SK-N-SH (cell line): ENCODE measurements around the gene GRM8. TPM values are rescaled to one million over a fixed set of nuclear protein-coding genes. Genes with fewer than 3 reads are reported as not detected.
A peak's percentile ranks its signal among the peaks of the same experiment; 100 is the strongest.

Experiments
- CTCF ChIA-PET: fragments of 300-600, 350-600 bp; formaldehyde crosslinking; extraction: SDS; loops from one replicate; lab custom pipeline; 2021; lab: Yijun Ruan, JAX
- POLR2A ChIA-PET: fragments of 350-600 bp; sonication (Branson Sonifier 250); formaldehyde crosslinking; extraction: SDS; loops from one replicate; lab custom pipeline; 2020; ENCODE audit warnings: antibody characterized with exemption, inconsistent platforms; lab: Yijun Ruan, JAX
- DNase-seq: peaks from one replicate; pipeline ENCODE4 v3.0.0; 2012
- H2AFZ ChIP-seq: fragments of 200-600 bp; sonication (generic); 2 replicates; pipeline ENCODE4 v1.8.1; 2016; ENCODE audit warnings: antibody characterized with exemption, mild to moderate bottlenecking, low read depth
- H3F3A ChIP-seq: fragments of 200-600 bp; sonication (generic); replicated peaks from 2 replicates; pipeline ENCODE3; 2016; ENCODE audit warnings: antibody characterized with exemption, mild to moderate bottlenecking; ENCODE audit not compliant: insufficient read depth
- H3K27ac ChIP-seq, 2 experiments: fragments of 200-500 bp in 1 of 2; fragments of 200-600 bp in 1 of 2; sonication (Bioruptor generic) in 1 of 2; sonication (generic), shearing (Covaris generic) in 1 of 2; 2 replicates each; pipeline versions ENCODE4 v1.5.1 to v1.6.1; 2014 to 2016; ENCODE audit warnings: low read depth in 2 of 2, inconsistent platforms in 1 of 2, low read length in 1 of 2, mild to moderate bottlenecking in 1 of 2, mixed read lengths in 1 of 2
- H3K27me3 ChIP-seq: fragments of 200-600 bp; sonication (generic), shearing (Covaris generic); 2 replicates; pipeline ENCODE4 v1.6.1; 2016; ENCODE audit warnings: mixed run types; ENCODE audit not compliant: insufficient read depth
- H3K36me3 ChIP-seq, 2 experiments: fragments of 200-500 bp in 1 of 2; fragments of 200-600 bp in 1 of 2; sonication (Bioruptor generic) in 1 of 2; sonication (generic) in 1 of 2; replicated peaks in 1 of 2; 2 replicates each; pipeline versions ENCODE3 to v1.5.1; 2014 to 2016; ENCODE audit warnings: low read length in 1 of 2, mild to moderate bottlenecking in 1 of 2; ENCODE audit not compliant: insufficient read depth in 2 of 2, control insufficient read depth in 1 of 2
- H3K4me1 ChIP-seq, 2 experiments: fragments of 200-500 bp in 1 of 2; fragments of 200-600 bp in 1 of 2; sonication (Bioruptor generic) in 1 of 2; sonication (generic), shearing (Covaris generic) in 1 of 2; 2 replicates each; pipeline versions ENCODE4 v1.5.1 to v1.6.1; 2014 to 2016; ENCODE audit warnings: low read depth in 1 of 2, low read length in 1 of 2, mixed run types in 1 of 2; ENCODE audit not compliant: insufficient read depth in 2 of 2, control insufficient read depth in 1 of 2
- H3K4me2 ChIP-seq: fragments of 200-600 bp; sonication (generic), shearing (Covaris generic); 2 replicates; pipeline ENCODE4 v1.6.1; 2017; ENCODE audit warnings: mixed run types
- H3K4me3 ChIP-seq, 2 experiments: fragments of 200-500 bp in 1 of 2; fragments of 200-600 bp in 1 of 2; sonication (Bioruptor generic) in 1 of 2; sonication (generic), shearing (Covaris generic) in 1 of 2; 2 replicates each; pipeline versions ENCODE4 v1.5.1 to v1.8.1; 2014 to 2016; ENCODE audit warnings: low read depth in 2 of 2, inconsistent platforms in 1 of 2, low read length in 1 of 2, mild to moderate bottlenecking in 1 of 2, mixed read lengths in 1 of 2, moderate library complexity in 1 of 2
- H3K79me2 ChIP-seq: fragments of 200-600 bp; sonication (generic); 2 replicates; pipeline ENCODE4 v1.8.1; 2017; ENCODE audit warnings: mild to moderate bottlenecking; ENCODE audit not compliant: insufficient read depth
- H3K9ac ChIP-seq: fragments of 200-600 bp; sonication (generic); 2 replicates; pipeline ENCODE4 v1.6.1; 2017; ENCODE audit warnings: mixed run types
- H3K9me2 ChIP-seq: fragments of 200-600 bp; sonication (generic); 2 replicates; pipeline ENCODE4 v1.6.1; 2017; ENCODE audit warnings: mixed run types
- H3K9me3 ChIP-seq: fragments of 200-600 bp; sonication (generic); 2 replicates; pipeline ENCODE4 v1.6.1; 2017; ENCODE audit warnings: mixed run types, mild to moderate bottlenecking, moderate library complexity
- H4K20me1 ChIP-seq: fragments of 200-600 bp; sonication (generic); 2 replicates; pipeline ENCODE4 v1.6.1; 2017; ENCODE audit warnings: mild to moderate bottlenecking, mixed run types; ENCODE audit not compliant: insufficient read depth
- ELF1 ChIP-seq: IDR thresholded peaks from 2 replicates; pipeline ENCODE4 v1.4.0; 2012
- EP300 ChIP-seq, 2 experiments: IDR thresholded peaks; 2 replicates each; pipeline versions ENCODE4 v1.4.0 to v1.6.1; 2012; ENCODE audit warnings: borderline replicate concordance in 1 of 2, low read depth in 1 of 2, low read length in 1 of 2
- EZH2phosphoT487 ChIP-seq: fragments of 200-600 bp; sonication (generic); IDR thresholded peaks from 2 replicates; pipeline ENCODE4 v1.6.1; 2017; ENCODE audit warnings: low read depth, mixed run types, mild to moderate bottlenecking, antibody characterized with exemption, moderate library complexity, borderline replicate concordance
- FOSL2 ChIP-seq: IDR thresholded peaks from 2 replicates; pipeline ENCODE4 v1.4.0; 2012; ENCODE audit warnings: low read depth, mild to moderate bottlenecking, moderate library complexity, borderline replicate concordance
- FOXJ3 ChIP-seq: sonication (generic); formaldehyde crosslinking; IDR thresholded peaks from 2 replicates; pipeline ENCODE4 v1.5.1; 2020; ENCODE audit warnings: mild to moderate bottlenecking, missing genetic modification reagents
- GABPA ChIP-seq: IDR thresholded peaks from 2 replicates; pipeline ENCODE4 v1.4.0; 2012; ENCODE audit warnings: low read depth, mild to moderate bottlenecking
- GATA2 ChIP-seq: sonication (generic); formaldehyde crosslinking; IDR thresholded peaks from 2 replicates; pipeline ENCODE4 v1.5.0; 2020; ENCODE audit warnings: mild to moderate bottlenecking, missing genetic modification reagents
- JUND ChIP-seq: IDR thresholded peaks from 2 replicates; pipeline ENCODE4 v1.4.0; 2012
- MXI1 ChIP-seq: IDR thresholded peaks from 2 replicates; pipeline ENCODE4 v1.6.1; 2012; ENCODE audit warnings: mild to moderate bottlenecking, low read depth, low read length, improper control_type of control experiment
- NFIC ChIP-seq: IDR thresholded peaks from 2 replicates; pipeline ENCODE4 v1.4.0; 2012; ENCODE audit warnings: borderline replicate concordance
- NRF1 ChIP-seq: IDR thresholded peaks from 2 replicates; pipeline ENCODE4 v1.6.1; 2012; ENCODE audit warnings: low read depth, mild to moderate bottlenecking, low read length
- RAD21 ChIP-seq: IDR thresholded peaks from 2 replicates; pipeline ENCODE4 v1.6.1; 2012; ENCODE audit warnings: mild to moderate bottlenecking, low read length
- RFX5 ChIP-seq: IDR thresholded peaks from 2 replicates; pipeline ENCODE4 v1.6.1; 2012; ENCODE audit warnings: mild to moderate bottlenecking, improper control_type of control experiment, low read length
- SIN3A ChIP-seq: IDR thresholded peaks from 2 replicates; pipeline ENCODE4 v1.6.1; 2012; ENCODE audit warnings: low read depth, mild to moderate bottlenecking, low read length, moderate library complexity, borderline replicate concordance
- TAF1 ChIP-seq: IDR thresholded peaks from 2 replicates; pipeline ENCODE4 v1.6.1; 2012; ENCODE audit warnings: low read depth, mild to moderate bottlenecking, low read length, moderate library complexity, borderline replicate concordance
- TCF12 ChIP-seq: IDR thresholded peaks from 2 replicates; pipeline ENCODE4 v1.4.0; 2012
- polyA plus RNA-seq, 3 experiments: library from polyadenylated mRNA; depleted of rRNA; stranded (reverse); fragments of >200 nt; gene quantifications; 2 replicates each; pipeline ENCODE4 v1.2.3, GENCODE V29; 2012
- TF ChIP-seq, protein P1 (sequence below): IDR thresholded peaks from 2 replicates; pipeline ENCODE4 v1.6.1; 2012; ENCODE audit warnings: mild to moderate bottlenecking, low read depth, low read length, moderate library complexity
- TF ChIP-seq, protein P2 (sequence below): fragments of 150-350 bp; IDR thresholded peaks from 2 replicates; pipeline ENCODE4 v1.6.1; 2017; ENCODE audit warnings: antibody characterized with exemption, low read length, low read depth, borderline replicate concordance
- TF ChIP-seq, protein P3 (sequence below): IDR thresholded peaks from 2 replicates; pipeline ENCODE4; 2012
- TF ChIP-seq, protein P4 (sequence below): fragments of 150-350 bp; IDR thresholded peaks from 2 replicates; pipeline ENCODE4 v1.6.1; 2016; ENCODE audit warnings: mild to moderate bottlenecking, low read depth, low read length

The GRM8 gene
- polyA plus RNA-seq, 1 of the 3 experiments (the other 2 are of a cell fraction): 0.10 TPM

DNA sequence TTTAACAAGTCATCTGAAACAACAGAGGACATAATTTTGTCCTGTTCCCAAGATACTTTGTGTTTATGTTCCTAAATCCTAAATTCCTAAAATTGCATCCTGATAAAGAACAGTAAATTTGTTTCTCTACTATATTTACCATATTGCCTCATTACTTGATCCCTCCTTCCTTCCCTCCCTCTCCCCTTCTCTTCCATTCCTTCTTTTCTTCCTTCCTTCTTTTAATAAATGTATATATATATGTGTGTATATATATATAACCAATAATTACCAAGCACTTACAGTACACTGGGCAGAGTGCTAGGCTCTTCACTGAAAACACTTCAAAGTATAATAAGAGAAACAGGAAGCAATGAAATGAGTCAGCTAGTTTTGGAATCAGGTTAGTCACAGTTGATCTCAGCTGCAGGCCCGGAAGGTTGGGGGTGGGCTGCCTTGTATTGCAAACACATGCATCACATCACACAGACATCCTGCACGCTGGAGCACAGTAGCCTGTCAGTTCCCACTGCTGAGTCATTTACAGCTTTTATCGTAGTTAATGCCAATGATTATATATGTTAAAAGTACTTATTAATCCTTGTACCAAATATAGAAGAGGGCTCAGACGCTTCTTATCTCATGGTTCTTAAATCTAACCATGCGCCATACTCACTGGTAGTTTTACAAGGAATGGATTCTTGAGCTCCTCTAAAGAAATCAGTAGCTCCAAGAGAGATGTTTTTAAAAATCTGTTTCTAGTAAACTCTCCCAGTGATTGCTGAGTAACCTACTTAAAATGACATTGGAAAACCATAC, 551.7 kb downstream of the GRM8 start (continued):
- peak; percentile 93 for TF ChIP-seq SIN3A
- TF ChIP-seq, protein P1, sequence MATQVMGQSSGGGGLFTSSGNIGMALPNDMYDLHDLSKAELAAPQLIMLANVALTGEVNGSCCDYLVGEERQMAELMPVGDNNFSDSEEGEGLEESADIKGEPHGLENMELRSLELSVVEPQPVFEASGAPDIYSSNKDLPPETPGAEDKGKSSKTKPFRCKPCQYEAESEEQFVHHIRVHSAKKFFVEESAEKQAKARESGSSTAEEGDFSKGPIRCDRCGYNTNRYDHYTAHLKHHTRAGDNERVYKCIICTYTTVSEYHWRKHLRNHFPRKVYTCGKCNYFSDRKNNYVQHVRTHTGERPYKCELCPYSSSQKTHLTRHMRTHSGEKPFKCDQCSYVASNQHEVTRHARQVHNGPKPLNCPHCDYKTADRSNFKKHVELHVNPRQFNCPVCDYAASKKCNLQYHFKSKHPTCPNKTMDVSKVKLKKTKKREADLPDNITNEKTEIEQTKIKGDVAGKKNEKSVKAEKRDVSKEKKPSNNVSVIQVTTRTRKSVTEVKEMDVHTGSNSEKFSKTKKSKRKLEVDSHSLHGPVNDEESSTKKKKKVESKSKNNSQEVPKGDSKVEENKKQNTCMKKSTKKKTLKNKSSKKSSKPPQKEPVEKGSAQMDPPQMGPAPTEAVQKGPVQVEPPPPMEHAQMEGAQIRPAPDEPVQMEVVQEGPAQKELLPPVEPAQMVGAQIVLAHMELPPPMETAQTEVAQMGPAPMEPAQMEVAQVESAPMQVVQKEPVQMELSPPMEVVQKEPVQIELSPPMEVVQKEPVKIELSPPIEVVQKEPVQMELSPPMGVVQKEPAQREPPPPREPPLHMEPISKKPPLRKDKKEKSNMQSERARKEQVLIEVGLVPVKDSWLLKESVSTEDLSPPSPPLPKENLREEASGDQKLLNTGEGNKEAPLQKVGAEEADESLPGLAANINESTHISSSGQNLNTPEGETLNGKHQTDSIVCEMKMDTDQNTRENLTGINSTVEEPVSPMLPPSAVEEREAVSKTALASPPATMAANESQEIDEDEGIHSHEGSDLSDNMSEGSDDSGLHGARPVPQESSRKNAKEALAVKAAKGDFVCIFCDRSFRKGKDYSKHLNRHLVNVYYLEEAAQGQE: peak; percentile 48; the same call in 1 of the 2 replicates
- peak; percentile 80 for TF ChIP-seq ELF1
- TF ChIP-seq EP300 (IDR thresholded peaks at IDR 0.05; ENCODE audit: borderline replicate concordance in 1 of 2, low read depth in 1 of 2, low read length in 1 of 2): peak; percentile 90 to 93

DNA sequence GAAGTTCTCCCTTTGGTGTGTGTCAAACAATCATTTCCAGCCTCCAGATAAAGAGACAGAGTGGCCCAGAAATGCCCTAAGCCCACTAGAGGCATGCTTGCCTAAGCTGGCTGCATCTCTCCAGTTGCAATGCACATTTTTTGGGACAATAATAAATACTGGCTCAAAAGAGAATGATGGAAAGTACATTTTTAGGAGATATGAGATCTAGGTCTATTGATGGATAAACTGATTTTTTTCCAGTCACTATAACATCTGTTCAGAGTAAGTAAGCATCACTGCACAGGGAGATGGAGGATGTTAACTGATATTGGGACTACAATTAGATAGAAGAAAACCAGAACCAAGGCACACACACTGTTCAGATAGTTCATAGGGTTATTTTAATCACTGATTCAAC, 553.0 kb downstream of the GRM8 start:
- peaks cover 22 to 44% of the 10 kb centered on the region in 2 experiments for H3K4me1 ChIP-seq
- H4K20me1 ChIP-seq: no peaks in the 10 kb centered on the region
- DNase-seq: peak; percentile 40
- CTCF ChIA-PET: interaction anchor here (1.0 to 2.2 kb wide), 3 partner anchors 9 to 91 kb away, joined by 3 to 9 read pairs (median 7); no protein-coding TSS in a partner anchor
- POLR2A ChIA-PET: no interaction called here
- no peaks in the 10 kb centered on the region for H3K9me2 ChIP-seq
- no peaks in the 10 kb centered on the region for H3K27me3 ChIP-seq
- no peaks in the 10 kb centered on the region for H3K9me3 ChIP-seq
- no peaks in the 10 kb centered on the region for H3K36me3 ChIP-seq
- H3K79me2 ChIP-seq: no peaks in the 10 kb centered on the region
- H3K4me2 ChIP-seq: no peak overlapping the region
- peaks cover 14% of the 10 kb centered on the region for H3F3A ChIP-seq
- no peak overlapping the region for H3K9ac ChIP-seq
- no peak overlapping the region; the same call in 1 of the 2 replicates for H2AFZ ChIP-seq
- H3K27ac ChIP-seq: peak overlapping the region in 1 of 2 experiments; percentile 93; a peak in 2 of 4 replicates
- H3K4me3 ChIP-seq: no peak overlapping the region
- TF ChIP-seq, protein P2, sequence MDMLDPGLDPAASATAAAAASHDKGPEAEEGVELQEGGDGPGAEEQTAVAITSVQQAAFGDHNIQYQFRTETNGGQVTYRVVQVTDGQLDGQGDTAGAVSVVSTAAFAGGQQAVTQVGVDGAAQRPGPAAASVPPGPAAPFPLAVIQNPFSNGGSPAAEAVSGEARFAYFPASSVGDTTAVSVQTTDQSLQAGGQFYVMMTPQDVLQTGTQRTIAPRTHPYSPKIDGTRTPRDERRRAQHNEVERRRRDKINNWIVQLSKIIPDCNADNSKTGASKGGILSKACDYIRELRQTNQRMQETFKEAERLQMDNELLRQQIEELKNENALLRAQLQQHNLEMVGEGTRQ: no peak
- TF ChIP-seq, protein P1: no peak
- TF ChIP-seq EZH2phosphoT487 (no peak), NFIC (no peak), TAF1 (no peak), GATA2 (CRISPR knock-in tag) (peak; percentile 79), TCF12 (no peak), ELF1 (no peak), GABPA (no peak), NRF1 (no peak), RAD21 (peak; percentile 48), RFX5 (no peak), MXI1 (0 out of 2 replicates have a peak, but pooled peaks have one; percentile 49), JUND (no peak), FOSL2 (no peak), FOXJ3 (CRISPR knock-in tag) (no peak)
- TF ChIP-seq, protein P3, sequence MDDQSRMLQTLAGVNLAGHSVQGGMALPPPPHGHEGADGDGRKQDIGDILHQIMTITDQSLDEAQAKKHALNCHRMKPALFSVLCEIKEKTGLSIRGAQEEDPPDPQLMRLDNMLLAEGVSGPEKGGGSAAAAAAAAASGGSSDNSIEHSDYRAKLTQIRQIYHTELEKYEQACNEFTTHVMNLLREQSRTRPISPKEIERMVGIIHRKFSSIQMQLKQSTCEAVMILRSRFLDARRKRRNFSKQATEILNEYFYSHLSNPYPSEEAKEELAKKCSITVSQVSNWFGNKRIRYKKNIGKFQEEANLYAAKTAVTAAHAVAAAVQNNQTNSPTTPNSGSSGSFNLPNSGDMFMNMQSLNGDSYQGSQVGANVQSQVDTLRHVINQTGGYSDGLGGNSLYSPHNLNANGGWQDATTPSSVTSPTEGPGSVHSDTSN: no peak
- TF ChIP-seq, protein P4, sequence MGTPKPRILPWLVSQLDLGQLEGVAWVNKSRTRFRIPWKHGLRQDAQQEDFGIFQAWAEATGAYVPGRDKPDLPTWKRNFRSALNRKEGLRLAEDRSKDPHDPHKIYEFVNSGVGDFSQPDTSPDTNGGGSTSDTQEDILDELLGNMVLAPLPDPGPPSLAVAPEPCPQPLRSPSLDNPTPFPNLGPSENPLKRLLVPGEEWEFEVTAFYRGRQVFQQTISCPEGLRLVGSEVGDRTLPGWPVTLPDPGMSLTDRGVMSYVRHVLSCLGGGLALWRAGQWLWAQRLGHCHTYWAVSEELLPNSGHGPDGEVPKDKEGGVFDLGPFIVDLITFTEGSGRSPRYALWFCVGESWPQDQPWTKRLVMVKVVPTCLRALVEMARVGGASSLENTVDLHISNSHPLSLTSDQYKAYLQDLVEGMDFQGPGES: no peak
